KOPT-K1 (cell line): ENCODE measurements around the gene PSMA4.
"Not testable (repeated sequence)": the region's sequence is repeated elsewhere in the genome, so short reads cannot be mapped to it uniquely, and the experiment has no call there.

ENCODE experiments used
- H3K27ac ChIP-seq: fragments of 200-600 bp; sonication (generic); 2 replicates; pipeline ENCODE4 v1.5.1; 2016; ENCODE audit warnings: antibody characterized with exemption, mild to moderate bottlenecking, low read depth, low read length; ENCODE audit not compliant: poor library complexity, severe bottlenecking
- H3K36me3 ChIP-seq: fragments of 200-600 bp; sonication (generic); 2 replicates; pipeline ENCODE4 v1.5.1; 2017; ENCODE audit warnings: antibody characterized with exemption, mild to moderate bottlenecking, low read length, moderate library complexity; ENCODE audit not compliant: insufficient read depth
- H3K9me3 ChIP-seq: fragments of 200-600 bp; sonication (generic); 2 replicates; pipeline ENCODE4 v1.5.1; 2017; ENCODE audit warnings: antibody characterized with exemption, low read length, mild to moderate bottlenecking; ENCODE audit not compliant: insufficient read depth, poor library complexity, severe bottlenecking

PSMA4 gene

GRCh38 chr15:78540141-78540870, at the start of gene PSMA4:
PSMA4 (plus strand) TSS chr15:78540444; CDS start chr15:78541928, 1,484 bp downstream.
- peaks cover 38% of the 10 kb centered on the region for H3K36me3 ChIP-seq
- peak within 1 kb of the TSS; percentile 94 for H3K27ac ChIP-seq

DNA sequence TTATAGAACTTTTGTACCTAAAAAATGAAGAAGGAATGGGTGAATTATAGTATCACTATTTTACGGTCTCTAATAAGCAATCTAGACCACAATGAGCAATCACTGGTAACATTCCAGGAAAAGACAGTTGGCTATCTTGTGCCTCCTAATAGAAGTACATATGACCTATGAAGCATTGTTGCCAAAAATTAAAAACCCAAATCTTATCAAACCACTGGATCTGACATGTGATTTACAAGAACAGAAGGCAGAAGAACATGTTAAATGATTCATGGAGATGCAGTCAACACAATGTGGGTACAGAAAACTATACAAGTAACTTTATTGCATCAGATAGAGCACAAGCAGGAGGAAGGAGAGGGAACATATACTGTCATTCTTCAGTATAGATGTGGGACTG, 47.4 kb upstream of the PSMA4 start:
- no peaks in the 10 kb centered on the region for H3K9me3 ChIP-seq
- H3K36me3 ChIP-seq = peaks cover 99% of the 10 kb centered on the region
- no peak overlapping the region for H3K27ac ChIP-seq

More at GRCh38 chr15:78540141-78540870, at the start of gene PSMA4:
- no peaks in the 10 kb centered on the region for H3K9me3 ChIP-seq

DNA sequence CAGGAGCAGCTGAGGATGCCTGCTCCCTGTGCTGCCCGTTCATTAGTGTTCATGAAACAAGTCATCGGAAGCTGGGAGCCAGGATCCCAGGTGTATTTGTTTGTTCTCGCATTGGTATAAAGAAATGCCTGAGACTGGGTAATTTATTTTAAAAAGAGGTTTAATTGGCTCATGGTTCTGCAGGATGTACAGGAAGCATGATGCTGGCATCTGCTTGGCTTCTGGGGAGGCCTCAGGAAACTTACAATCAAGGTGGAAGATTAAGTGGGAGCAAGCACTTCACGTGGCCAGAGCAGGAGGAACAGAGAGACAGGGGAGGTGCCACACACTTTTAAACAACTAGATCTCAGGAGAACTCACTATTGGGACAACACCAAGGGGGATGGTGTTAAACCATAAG, 38.4 kb upstream of the PSMA4 start:
- no peaks in the 10 kb centered on the region for H3K9me3 ChIP-seq
- H3K36me3 ChIP-seq = peaks cover 51% of the 10 kb centered on the region

DNA sequence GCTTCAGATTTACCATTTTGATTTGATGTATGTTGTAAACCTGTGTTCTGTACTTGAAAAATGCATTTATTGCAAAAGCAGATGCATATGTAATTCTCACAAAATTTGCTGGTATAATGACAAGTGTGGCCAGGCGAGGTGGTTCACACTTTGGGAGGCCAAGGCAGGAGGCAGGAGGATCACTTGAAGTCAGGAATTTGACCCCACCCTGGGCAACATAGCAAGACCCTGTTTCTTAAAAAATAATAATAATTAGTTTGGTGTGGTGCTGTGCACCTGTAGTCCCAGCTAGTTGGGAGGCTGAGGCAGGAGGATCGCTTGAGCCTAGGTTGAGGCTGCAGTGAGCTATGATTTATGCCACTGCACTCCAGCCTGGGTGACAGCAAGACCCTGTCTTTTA, 37.6 kb upstream of the PSMA4 start:
- peaks cover 43% of the 10 kb centered on the region for H3K36me3 ChIP-seq
- no peak overlapping the region for H3K27ac ChIP-seq
- no peaks in the 10 kb centered on the region for H3K9me3 ChIP-seq

More for the DNA sequence above, 38.4 kb upstream of the PSMA4 start:
- H3K27ac ChIP-seq = no peak overlapping the region

GRCh38 chr15:78506971-78507830, 33.0 kb upstream of the PSMA4 start, which contains the start of gene HYKK:
HYKK (plus strand) TSS chr15:78507577; CDS start chr15:78513089, 5,512 bp downstream.
- Histone ChIP-seq H3K36me3 (no peaks in the 10 kb centered on the region), H3K9me3 (no peaks in the 10 kb centered on the region), H3K27ac (peak within 1 kb of the TSS; percentile 7)

- H3K36me3 ChIP-seq = no peaks in the 10 kb centered on the region
- H3K9me3 ChIP-seq = no peaks in the 10 kb centered on the region
- peak overlapping the region; percentile 7 for H3K27ac ChIP-seq
Observed at GRCh38 chr15:78507831-78508160, 32.4 kb upstream of the PSMA4 start.

- H3K27ac ChIP-seq = no peak overlapping the region
- no peaks in the 10 kb centered on the region for H3K36me3 ChIP-seq
- H3K9me3 ChIP-seq = no peaks in the 10 kb centered on the region
Observed at GRCh38 chr15:78508272-78508671, 32.0 kb upstream of the PSMA4 start.

DNA sequence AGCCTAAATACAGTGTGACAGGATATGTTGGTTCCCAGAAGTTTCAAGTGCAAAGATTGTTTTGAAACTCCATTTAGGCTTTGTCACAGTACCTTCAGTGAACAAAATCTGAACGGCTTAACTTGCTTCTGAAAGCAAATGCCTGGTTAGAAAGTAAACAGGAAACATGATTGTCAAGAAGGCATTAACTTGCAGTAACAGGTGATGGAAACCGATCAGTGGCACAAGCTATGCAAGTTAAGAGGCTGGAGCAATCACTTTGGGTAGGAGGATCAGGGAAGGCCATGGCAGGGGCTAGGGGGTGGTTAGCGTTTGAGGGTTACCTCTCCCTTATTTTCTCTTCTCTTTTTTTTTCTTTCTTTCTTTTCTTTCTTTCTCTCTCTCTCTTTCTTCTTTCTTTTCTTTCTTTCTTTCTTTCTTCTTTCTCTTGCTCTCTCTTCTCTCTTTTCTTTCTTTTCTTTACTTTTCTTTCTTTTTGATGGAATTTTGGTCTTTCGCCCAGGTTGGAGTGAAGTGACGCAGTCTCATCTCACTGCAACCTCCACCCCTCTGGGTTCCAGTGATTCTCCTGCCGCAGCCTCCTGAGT, 30.4 kb upstream of the PSMA4 start:
- H3K9me3 ChIP-seq = no peaks in the 10 kb centered on the region
- H3K27ac ChIP-seq = no peak overlapping the region
- no peaks in the 10 kb centered on the region for H3K36me3 ChIP-seq

DNA sequence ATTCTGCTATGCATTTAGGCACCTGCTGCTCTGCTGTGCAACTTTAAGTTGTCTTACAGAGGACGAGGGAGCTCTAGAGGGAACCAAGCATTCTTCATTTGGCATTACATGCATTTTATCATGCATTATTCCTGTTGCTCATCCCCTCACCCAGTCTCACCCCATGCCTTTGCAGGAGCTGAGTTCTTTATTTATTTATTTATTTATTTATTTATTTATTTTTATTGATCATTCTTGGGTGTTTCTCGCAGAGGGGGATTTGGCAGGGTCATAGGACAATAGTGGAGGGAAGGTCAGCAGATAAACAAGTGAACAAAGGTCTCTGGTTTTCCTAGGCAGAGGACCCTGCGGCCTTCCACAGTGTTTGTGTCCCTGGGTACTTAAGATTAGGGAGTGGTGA, 20.2 kb upstream of the PSMA4 start:
- not testable (repeated sequence) for H3K27ac ChIP-seq, H3K36me3 ChIP-seq
- peaks cover 10% of the 10 kb centered on the region for H3K9me3 ChIP-seq

DNA sequence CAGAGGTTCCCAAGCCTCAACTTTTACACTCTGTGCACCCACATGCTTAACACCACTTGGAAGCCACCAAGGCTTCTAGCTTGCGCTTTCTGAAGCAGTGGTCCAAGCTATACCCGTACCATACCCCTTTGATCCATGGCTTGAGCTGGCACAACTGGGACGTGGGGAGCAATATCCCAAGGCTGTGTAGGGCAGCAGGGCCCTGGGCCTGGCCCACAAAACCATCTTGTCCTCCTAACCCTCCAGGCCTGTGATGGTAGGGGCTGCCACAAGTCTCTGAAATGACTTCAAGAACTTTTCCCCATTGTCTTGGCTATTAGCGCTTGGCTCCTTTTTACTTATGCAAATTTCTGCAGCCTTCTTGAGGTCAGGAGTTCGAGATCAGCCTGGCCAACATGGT, 16.0 kb upstream of the PSMA4 start:
- Histone ChIP-seq H3K36me3 (no peaks in the 10 kb centered on the region), H3K27ac (no peak overlapping the region), H3K9me3 (peaks cover 10% of the 10 kb centered on the region)

GRCh38 chr15:78527325-78527724, 12.9 kb upstream of the PSMA4 start:
- Histone ChIP-seq H3K9me3 (peaks cover 10% of the 10 kb centered on the region), H3K27ac (no peak overlapping the region), H3K36me3 (no peaks in the 10 kb centered on the region)

GRCh38 chr15:78533331-78533730, 6.9 kb upstream of the PSMA4 start:
- Histone ChIP-seq H3K9me3 (no peaks in the 10 kb centered on the region), H3K36me3 (no peaks in the 10 kb centered on the region)

DNA sequence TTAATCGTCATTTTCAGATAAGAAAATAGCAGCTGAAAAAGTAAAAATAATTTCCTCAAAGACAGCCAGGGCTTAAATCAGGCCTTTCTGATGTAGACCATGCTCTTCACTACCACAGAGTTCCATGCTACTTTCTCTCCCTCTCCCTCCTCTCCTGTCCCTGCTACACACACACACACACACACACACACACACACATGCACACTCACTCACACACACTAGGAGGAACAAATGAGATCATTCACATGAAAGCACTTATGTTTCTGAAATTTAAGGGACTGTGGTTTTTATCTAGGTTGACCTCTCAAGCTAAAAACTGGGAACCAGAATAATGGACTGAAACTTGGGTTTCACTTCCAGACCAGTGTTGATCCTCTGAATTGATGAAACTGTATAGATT, 4.1 kb upstream of the PSMA4 start:
- no peaks in the 10 kb centered on the region for H3K9me3 ChIP-seq
- no peaks in the 10 kb centered on the region for H3K36me3 ChIP-seq
- no peak overlapping the region for H3K27ac ChIP-seq

More at GRCh38 chr15:78533331-78533730, 6.9 kb upstream of the PSMA4 start:
- H3K27ac ChIP-seq = no peak overlapping the region

DNA sequence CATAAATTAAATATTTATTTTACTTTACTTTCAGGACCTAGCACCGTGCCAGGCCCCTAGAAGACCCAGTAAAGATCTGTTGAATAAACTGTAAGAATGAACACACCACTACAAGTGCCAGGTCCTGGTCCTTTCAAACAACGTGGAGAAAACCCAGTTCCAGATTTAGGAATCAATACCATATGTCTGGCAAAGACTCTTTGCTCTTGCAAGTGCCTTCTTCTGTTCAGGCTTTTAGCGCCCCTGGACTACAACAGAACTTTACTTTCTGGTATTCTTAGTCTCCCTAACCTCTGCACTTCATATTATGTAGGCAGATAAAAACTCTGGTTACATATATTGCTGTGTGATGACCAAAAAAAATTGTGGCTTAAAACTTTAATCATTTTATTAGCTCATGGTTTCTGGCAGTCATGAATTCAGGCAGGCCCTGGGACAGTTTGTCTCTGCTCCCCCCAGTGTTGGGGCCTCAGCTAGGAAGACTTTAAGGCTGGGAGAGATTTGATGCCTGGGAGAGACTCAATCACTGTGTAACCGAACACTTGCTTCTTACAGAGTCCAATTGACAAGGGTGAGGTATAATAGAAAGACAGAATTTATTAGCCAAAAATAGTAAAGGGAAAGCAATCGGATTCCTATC, 2.9 kb upstream of the PSMA4 start:
- H3K27ac ChIP-seq = no peak overlapping the region
- no peaks in the 10 kb centered on the region for H3K9me3 ChIP-seq
- peaks cover 9% of the 10 kb centered on the region for H3K36me3 ChIP-seq

DNA sequence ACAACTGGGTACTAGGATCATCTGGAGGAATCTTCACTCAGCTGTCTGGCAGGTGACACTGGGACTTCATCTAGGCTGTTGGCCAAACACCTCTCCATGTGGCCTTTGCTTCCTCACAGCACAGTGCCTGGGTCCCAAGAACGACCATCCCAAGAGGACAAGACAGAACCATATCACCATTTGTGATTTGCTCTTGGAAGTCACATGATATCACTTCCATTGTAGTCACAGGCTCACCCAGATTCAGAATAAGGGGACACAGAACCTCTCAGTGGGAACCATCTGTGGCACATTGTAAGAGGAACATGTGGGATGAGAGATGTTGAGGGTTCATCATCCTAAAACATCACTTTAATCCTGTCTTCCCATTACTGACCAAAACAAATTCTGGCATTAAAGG, 1.9 kb upstream of the PSMA4 start:
- no peak overlapping the region for H3K27ac ChIP-seq
- H3K36me3 ChIP-seq = peaks cover 19% of the 10 kb centered on the region
- no peaks in the 10 kb centered on the region for H3K9me3 ChIP-seq
